GM12892 (cell line): ENCODE results near the gene NDUFB11.

ENCODE experiments used
- POLR2A ChIP-seq: IDR thresholded peaks from 2 replicates; pipeline ENCODE4 v1.6.1; 2011; ENCODE audit warnings: low read depth, low read length, control low read depth
- POLR2AphosphoS5 ChIP-seq: IDR thresholded peaks from 2 replicates; pipeline ENCODE4 v1.6.1; 2011; ENCODE audit warnings: low read depth, low read length, control low read depth
- TAF1 ChIP-seq: IDR thresholded peaks from 2 replicates; pipeline ENCODE4 v1.6.1; 2011; ENCODE audit warnings: low read depth, mild to moderate bottlenecking, control low read depth, low read length, borderline replicate concordance

DNA sequence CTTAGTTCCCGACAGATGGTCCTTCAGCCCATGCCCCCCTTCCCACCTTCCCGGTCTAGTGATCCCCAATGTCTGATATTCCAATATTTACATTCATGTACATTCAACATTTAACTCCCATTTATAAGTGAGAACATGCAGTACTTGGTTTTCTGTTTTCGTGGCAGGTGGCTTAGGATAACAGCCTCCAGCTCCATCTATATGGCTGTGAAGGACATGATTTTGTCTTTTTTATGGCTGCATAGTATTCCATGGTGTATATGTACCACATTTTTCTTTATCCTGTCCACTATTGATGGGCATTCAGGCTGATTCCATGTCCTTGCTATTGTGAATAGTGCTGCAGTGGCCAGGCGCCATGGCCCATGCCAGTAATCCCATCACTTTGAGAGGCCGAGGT lies 14.3 kb upstream of the NDUFB11 start:
- no peak for TF ChIP-seq TAF1
- TF ChIP-seq POLR2AphosphoS5, result no peak
- TF ChIP-seq POLR2A, result no peak
